ENCODE measurements around the gene SRSF5. TPM values are rescaled to one million over a fixed set of nuclear protein-coding genes. Genes with fewer than 3 reads are reported as not detected.

Gene SRSF5
- total RNA-seq, 6 donors from 2014 or later: 238 to 1,033 (median 288) TPM

DNA sequence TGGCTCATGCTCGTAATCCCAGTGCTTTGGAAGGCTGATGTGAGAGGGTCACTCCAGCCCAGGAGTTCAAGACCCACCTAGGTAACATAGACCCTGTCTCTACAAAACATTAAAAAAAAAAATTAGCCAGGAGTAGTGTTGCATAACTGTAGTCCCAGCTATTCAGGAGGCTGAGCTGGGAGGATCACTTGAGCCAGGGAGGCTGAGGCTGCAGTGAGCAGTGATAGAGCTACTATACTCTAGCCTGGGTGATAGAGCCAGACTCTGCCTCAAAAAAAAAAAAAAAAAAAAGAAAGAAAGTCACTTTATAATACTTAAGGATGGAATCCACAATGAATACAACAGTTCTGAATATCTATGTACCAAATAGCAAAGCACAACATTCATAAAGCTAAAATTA lies 40.2 kb downstream of the SRSF5 start:
- DNase-seq (no peak), ATAC-seq (ENCODE audit: low FRiP score in 2 of 2) (no peak)
- TF ChIP-seq, protein P1, sequence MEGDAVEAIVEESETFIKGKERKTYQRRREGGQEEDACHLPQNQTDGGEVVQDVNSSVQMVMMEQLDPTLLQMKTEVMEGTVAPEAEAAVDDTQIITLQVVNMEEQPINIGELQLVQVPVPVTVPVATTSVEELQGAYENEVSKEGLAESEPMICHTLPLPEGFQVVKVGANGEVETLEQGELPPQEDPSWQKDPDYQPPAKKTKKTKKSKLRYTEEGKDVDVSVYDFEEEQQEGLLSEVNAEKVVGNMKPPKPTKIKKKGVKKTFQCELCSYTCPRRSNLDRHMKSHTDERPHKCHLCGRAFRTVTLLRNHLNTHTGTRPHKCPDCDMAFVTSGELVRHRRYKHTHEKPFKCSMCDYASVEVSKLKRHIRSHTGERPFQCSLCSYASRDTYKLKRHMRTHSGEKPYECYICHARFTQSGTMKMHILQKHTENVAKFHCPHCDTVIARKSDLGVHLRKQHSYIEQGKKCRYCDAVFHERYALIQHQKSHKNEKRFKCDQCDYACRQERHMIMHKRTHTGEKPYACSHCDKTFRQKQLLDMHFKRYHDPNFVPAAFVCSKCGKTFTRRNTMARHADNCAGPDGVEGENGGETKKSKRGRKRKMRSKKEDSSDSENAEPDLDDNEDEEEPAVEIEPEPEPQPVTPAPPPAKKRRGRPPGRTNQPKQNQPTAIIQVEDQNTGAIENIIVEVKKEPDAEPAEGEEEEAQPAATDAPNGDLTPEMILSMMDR (IDR thresholded peaks at IDR 0.05): no peak
- TF ChIP-seq POLR2A (IDR thresholded peaks at IDR 0.05): no peak
- TF ChIP-seq POLR2AphosphoS5 (IDR thresholded peaks at IDR 0.05): no peak
- no peak for TF ChIP-seq EP300 (IDR thresholded peaks at IDR 0.05)
- no peaks in the 10 kb centered on the region for H3K36me3 ChIP-seq
- no peaks in the 10 kb centered on the region for H3K4me1 ChIP-seq
- H3K9me3 ChIP-seq: no peaks in the 10 kb centered on the region
- H3K27me3 ChIP-seq: no peaks in the 10 kb centered on the region
- H3K27ac ChIP-seq: no peak overlapping the region
- 79 to 85% methylated on average over 1 of the region's 1 CpG for WGBS, 2 donors
- H3K4me3 ChIP-seq: no peak overlapping the region

DNA sequence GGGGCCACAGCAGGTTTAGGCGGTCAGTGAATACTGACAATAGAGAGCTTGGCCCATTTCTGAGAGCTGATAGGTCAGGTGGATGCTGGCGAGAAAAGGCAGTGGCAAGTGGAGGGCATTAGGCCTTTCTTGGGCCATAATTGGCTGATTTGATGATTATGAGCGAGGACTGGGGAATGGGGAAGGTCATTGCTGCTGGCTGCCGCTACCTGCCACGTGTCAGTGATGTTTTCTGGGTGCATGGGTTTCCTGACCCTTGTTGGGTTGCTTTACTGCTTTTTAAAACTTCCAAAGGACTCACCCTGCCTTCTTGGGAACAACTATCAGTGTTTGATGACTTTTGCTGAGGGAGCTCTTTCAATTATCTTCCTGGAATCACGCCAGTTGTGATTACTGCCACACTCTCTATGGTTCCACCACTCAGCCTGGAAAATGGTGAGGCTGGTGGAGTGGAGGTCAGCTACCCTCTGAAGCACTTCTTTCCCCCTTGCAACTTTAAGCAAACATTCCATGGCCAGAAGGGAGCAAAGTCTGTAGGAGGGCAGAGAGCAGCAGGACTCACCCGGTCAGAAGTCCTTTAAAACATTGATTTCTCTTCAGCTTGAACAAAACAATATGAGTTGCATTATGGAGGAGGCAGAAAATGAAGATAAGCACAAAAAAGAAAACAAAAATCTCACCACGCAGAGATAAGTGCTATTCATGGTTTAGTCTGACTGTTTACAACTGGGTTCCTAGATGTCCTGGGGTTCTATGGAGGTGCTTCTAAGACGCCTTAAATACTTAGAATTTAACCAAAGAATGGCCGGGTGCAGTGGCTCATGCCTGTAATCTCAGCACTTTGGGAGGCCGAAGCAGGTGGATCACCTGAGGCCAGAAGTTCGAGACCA lies 42.2 kb downstream of the SRSF5 start:
- Histone ChIP-seq H3K27me3 (no peaks in the 10 kb centered on the region), H3K36me3 (no peaks in the 10 kb centered on the region), H3K27ac (no peak overlapping the region), H3K9me3 (no peaks in the 10 kb centered on the region), H3K4me3 (no peak overlapping the region), H3K4me1 (no peaks in the 10 kb centered on the region)
- 81 to 86% methylated on average over 12 of the region's 12 CpGs for WGBS, 2 donors
- no peak for DNase-seq
- no peak for ATAC-seq (ENCODE audit: low FRiP score in 2 of 2)
- TF ChIP-seq POLR2A (IDR thresholded peaks at IDR 0.05) (no peak), EP300 (IDR thresholded peaks at IDR 0.05) (no peak), POLR2AphosphoS5 (IDR thresholded peaks at IDR 0.05) (no peak)
- TF ChIP-seq, protein P1 (IDR thresholded peaks at IDR 0.05): no peak

DNA sequence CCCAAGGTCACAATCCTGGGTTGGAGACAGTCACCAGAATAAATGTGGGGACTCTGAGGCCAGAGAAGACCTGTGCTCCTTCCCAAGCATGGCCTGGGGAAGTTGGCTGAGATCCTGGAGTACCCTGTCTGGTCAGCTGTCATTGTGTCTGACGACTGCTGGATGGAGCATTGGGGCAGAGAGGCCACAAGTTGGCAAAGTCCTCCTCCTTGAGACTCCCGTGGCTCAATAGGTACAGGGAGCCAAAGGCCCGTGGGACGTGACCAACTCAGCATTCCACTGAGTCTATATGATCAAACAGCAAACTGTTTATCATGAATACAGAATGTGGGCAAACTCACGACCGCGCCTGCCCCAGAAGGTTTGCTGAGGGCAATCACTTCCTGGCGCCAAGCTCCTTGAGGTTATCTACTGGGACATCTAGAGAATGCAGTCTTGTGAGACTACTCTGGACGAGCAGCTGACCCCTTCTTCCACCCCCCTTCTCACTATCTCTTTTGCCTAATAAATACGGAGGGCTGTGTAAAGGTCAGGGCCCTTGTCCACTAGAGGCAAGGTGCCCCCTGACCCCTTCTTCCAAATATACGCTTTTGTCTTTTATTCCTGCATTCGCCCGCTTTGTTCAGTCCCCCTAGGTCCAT lies 44.4 kb downstream of the SRSF5 start:
- no peak for DNase-seq
- H3K4me3 ChIP-seq: no peak overlapping the region
- WGBS, 2 donors: 76% methylated on average over 13 of the region's 13 CpGs
- H3K4me1 ChIP-seq: no peaks in the 10 kb centered on the region
- no peaks in the 10 kb centered on the region for H3K27me3 ChIP-seq
- TF ChIP-seq, protein P1 (IDR thresholded peaks at IDR 0.05): no peak
- no peaks in the 10 kb centered on the region for H3K36me3 ChIP-seq
- H3K27ac ChIP-seq: no peak overlapping the region
- no peaks in the 10 kb centered on the region for H3K9me3 ChIP-seq
- ATAC-seq (ENCODE audit: low FRiP score in 2 of 2): peak in 1 of 2 donors; percentile 15

DNA sequence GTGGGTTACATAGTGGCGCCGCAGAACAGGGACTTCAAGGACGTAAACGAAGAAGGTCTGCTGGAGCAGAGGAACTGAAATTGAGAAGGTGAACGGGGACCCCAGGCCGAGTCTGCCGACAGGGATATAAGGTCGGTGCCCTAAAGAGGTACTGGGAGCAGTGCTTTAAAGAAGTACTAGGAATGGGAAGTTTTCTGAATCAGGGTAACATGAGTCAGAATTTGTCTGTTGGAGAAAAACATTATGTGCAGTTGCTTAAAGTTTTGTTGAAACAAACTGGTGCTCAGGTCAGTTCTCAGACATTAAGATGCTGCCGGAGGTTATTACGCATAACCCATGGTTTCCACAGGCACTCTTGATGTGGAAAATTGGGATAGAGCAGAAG lies 44.9 kb downstream of the SRSF5 start:
- Histone ChIP-seq H3K9me3 (no peaks in the 10 kb centered on the region), H3K27ac (no peak overlapping the region), H3K4me3 (no peak overlapping the region), H3K4me1 (no peaks in the 10 kb centered on the region), H3K27me3 (no peaks in the 10 kb centered on the region), H3K36me3 (no peaks in the 10 kb centered on the region)
- TF ChIP-seq POLR2A (IDR thresholded peaks at IDR 0.05): no peak
- TF ChIP-seq EP300 (IDR thresholded peaks at IDR 0.05): no peak
- no peak for TF ChIP-seq POLR2AphosphoS5 (IDR thresholded peaks at IDR 0.05)
- TF ChIP-seq, protein P1 (IDR thresholded peaks at IDR 0.05): no peak
- WGBS, 2 donors: 91 to 92% methylated on average over 10 of the region's 10 CpGs
- ATAC-seq (ENCODE audit: low FRiP score in 2 of 2) (no peak), DNase-seq (no peak)
